Thyroid gland (tissue), 4 donors: ENCODE measurements around the gene ETV1. TPM values are rescaled to one million over a fixed set of nuclear protein-coding genes. Genes with fewer than 3 reads are reported as not detected.

Experiments used
- DNase-seq, 2 donors: peaks; one replicate each; pipeline ENCODE4 v3.0.0-alpha.2; 2019
- H3K27ac ChIP-seq, 3 donors: fragments of 200-600 bp; sonication (generic); 1 replicate in 2 of 3; 2 replicates in 1 of 3; pipeline ENCODE4 v1.5.1; 2016 to 2019; ENCODE audit warnings: mild to moderate bottlenecking in 1 of 3, moderate library complexity in 1 of 3
- H3K27me3 ChIP-seq: fragments of 200-600 bp; sonication (generic); one replicate; pipeline ENCODE4 v1.5.1; 2019
- H3K36me3 ChIP-seq, 2 donors: fragments of 200-600 bp; sonication (generic); one replicate each; pipeline ENCODE4 v1.5.1; 2016 to 2019
- H3K4me1 ChIP-seq, 2 donors: fragments of 200-600 bp; sonication (generic); one replicate each; pipeline ENCODE4 v1.5.1; 2017 to 2019
- H3K4me3 ChIP-seq, 3 donors: fragments of 200-600 bp; sonication (generic); replicated peaks in 1 of 3; 1 replicate in 2 of 3; 2 replicates in 1 of 3; pipeline ENCODE4 v1.5.1; 2016; ENCODE audit warnings: mild to moderate bottlenecking in 1 of 3
- H3K9me3 ChIP-seq: fragments of 200-600 bp; sonication (generic); one replicate; pipeline ENCODE4 v1.5.1; 2017
- POLR2A ChIP-seq, 2 donors: fragments of 450-650 bp; IDR thresholded peaks; one replicate each; pipeline ENCODE4 v1.6.1; 2017; ENCODE audit warnings: antibody characterized with exemption in 2 of 2, mild to moderate bottlenecking in 2 of 2, moderate library complexity in 1 of 2
- WGBS, 2 donors: methylation state at CpG; one replicate each; pipeline ENCODE4 v1.1.5; 2017; 5-methylcytosine and 5-hydroxymethylcytosine counted together
- intact Hi-C: fragments of 100-400 bp; cut with DNase I; formaldehyde crosslinking; loops from one replicate; pipeline ENCODE4 v1.15.1; 2023
- total RNA-seq, 4 donors: library from RNA; depleted of rRNA; stranded (reverse); fragments of >200 nt; gene quantifications; one replicate each; pipeline ENCODE4 v1.2.3, GENCODE V29; 2016
- TF ChIP-seq, protein P1 (sequence below), 6 experiments: fragments of 200-600 bp in 3 of 6; fragments of 450-650 bp in 3 of 6; sonication (generic) in 3 of 6; IDR thresholded peaks; one replicate each; pipeline ENCODE4 v1.5.1; 2016 to 2019; ENCODE audit warnings: antibody characterized with exemption in 6 of 6, mild to moderate bottlenecking in 2 of 6, inconsistent platforms in 1 of 6, moderate library complexity in 1 of 6

Gene ETV1
- 10 to 100 TPM in 1 of 4 donors, 1 to 10 TPM in 3; 5.9 to 18.6 (median 9.4) TPM for total RNA-seq

- peaks cover 0 to 5% of the 10 kb centered on the region in 2 donors for H3K4me1 ChIP-seq
- peak within 1 kb of the TSS; percentile 80 to 87 (median 81) for H3K27ac ChIP-seq
- WGBS, 2 donors = 1% methylated on average over 33 to 35 of the region's 38 CpGs
- peak in 1 of 2 donors; percentile 51 for TF ChIP-seq POLR2A (IDR thresholded peaks at IDR 0.05)
- TF ChIP-seq, protein P1, sequence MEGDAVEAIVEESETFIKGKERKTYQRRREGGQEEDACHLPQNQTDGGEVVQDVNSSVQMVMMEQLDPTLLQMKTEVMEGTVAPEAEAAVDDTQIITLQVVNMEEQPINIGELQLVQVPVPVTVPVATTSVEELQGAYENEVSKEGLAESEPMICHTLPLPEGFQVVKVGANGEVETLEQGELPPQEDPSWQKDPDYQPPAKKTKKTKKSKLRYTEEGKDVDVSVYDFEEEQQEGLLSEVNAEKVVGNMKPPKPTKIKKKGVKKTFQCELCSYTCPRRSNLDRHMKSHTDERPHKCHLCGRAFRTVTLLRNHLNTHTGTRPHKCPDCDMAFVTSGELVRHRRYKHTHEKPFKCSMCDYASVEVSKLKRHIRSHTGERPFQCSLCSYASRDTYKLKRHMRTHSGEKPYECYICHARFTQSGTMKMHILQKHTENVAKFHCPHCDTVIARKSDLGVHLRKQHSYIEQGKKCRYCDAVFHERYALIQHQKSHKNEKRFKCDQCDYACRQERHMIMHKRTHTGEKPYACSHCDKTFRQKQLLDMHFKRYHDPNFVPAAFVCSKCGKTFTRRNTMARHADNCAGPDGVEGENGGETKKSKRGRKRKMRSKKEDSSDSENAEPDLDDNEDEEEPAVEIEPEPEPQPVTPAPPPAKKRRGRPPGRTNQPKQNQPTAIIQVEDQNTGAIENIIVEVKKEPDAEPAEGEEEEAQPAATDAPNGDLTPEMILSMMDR (IDR thresholded peaks at IDR 0.05) = peak in 3 of 6 experiments; percentile 21 to 43 (median 30)
- peak within 1 kb of the TSS; percentile 56 to 89 (median 62) for H3K4me3 ChIP-seq
- no peaks in the 10 kb centered on the region for H3K9me3 ChIP-seq
- no peaks in the 10 kb centered on the region for H3K27me3 ChIP-seq
- DNase-seq = peak; percentile 61 to 72
- no peaks in the 10 kb centered on the region for H3K36me3 ChIP-seq
- intact Hi-C loops = no loop called here
Measured at GRCh38 chr7:13989126-13989948, at the start of gene ETV1. Gene ETV1 (minus strand): TSS chr7:13989666. CDS start chr7:13989052, 614 bp downstream.

DNA sequence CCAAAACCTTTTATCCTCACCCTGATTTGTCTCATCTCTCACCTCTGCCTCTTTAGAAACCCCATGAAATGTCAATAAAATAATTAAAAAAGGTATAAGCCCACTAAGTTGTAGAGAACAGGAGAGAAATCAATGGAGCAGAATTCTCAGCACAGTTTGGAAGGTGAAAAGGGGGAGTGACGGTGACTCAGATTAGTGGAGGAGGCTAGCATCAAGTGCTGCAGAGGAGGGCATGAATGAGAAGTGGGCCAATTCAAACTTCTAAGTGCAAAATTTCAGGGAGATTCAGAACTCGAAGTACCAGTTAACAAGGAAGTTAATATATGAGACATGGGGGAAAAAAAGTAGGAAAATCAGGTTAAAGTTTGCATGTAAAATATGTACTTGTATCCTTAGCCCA is 34.9 kb upstream of the ETV1 start:
- Histone ChIP-seq H3K4me1 (no peaks in the 10 kb centered on the region), H3K27ac (no peak overlapping the region), H3K27me3 (no peaks in the 10 kb centered on the region), H3K9me3 (no peaks in the 10 kb centered on the region), H3K36me3 (no peaks in the 10 kb centered on the region), H3K4me3 (no peak overlapping the region)
- intact Hi-C loops = no loop called here
- no peak for DNase-seq
- WGBS, 2 donors = 50 to 61% methylated on average over 2 of the region's 2 CpGs
- TF ChIP-seq POLR2A (IDR thresholded peaks at IDR 0.05) = no peak
- TF ChIP-seq, protein P1 (IDR thresholded peaks at IDR 0.05) = no peak

DNA sequence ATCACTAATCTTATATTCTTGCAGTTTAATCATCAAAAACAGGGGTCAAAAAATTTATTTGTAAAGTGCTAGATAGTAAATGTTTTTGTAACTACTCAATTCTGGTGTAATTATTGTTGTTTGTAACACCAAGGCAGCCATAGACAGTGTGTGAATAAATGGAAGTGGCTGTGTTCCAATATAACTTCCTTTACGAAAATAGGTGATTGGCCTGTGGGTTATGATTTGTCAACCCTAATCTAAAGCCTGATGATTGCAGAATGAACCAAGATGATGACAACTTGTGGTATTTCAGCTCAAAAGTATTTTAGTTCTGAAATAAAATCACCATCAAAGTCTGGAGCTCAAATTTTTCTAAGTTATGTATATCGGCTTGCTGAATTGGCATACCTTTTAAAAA is 34.4 kb upstream of the ETV1 start:
- TF ChIP-seq, protein P1 (IDR thresholded peaks at IDR 0.05) = no peak
- TF ChIP-seq POLR2A (IDR thresholded peaks at IDR 0.05) = no peak
- H3K27ac ChIP-seq = no peak overlapping the region
- WGBS, 2 donors = 88 to 89% methylated on average over 2 of the region's 2 CpGs
- H3K4me1 ChIP-seq = no peaks in the 10 kb centered on the region
- no peak overlapping the region for H3K4me3 ChIP-seq
- intact Hi-C loops = no loop called here
- no peak for DNase-seq
- H3K9me3 ChIP-seq = no peaks in the 10 kb centered on the region
- no peaks in the 10 kb centered on the region for H3K36me3 ChIP-seq
- no peaks in the 10 kb centered on the region for H3K27me3 ChIP-seq

DNA sequence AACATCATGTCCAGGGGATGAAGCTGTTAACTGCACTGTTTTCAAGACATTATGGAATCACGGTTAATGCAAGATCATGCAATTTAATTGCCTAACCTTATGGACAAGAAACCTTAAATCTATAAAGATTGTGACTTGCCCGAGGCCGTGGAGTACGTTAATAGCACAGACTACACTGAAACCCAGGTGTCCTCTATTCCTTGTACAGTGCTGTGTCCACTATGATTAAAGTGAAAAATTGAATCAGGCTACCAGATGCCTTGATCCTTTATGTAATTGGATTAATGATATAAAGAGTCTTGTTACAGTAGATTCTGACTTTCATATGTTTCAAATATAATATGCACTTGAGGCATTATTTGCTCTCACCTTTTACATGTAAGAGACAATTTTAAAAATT is 33.9 kb upstream of the ETV1 start:
- H3K9me3 ChIP-seq = no peaks in the 10 kb centered on the region
- TF ChIP-seq, protein P1 (IDR thresholded peaks at IDR 0.05) = no peak
- no peak for TF ChIP-seq POLR2A (IDR thresholded peaks at IDR 0.05)
- WGBS, 2 donors = 86 to 88% methylated on average over 4 of the region's 4 CpGs
- no peak for DNase-seq
- no peak overlapping the region for H3K27ac ChIP-seq
- H3K36me3 ChIP-seq = no peaks in the 10 kb centered on the region
- H3K27me3 ChIP-seq = no peaks in the 10 kb centered on the region
- H3K4me1 ChIP-seq = no peaks in the 10 kb centered on the region
- intact Hi-C loops = no loop called here
- no peak overlapping the region for H3K4me3 ChIP-seq

DNA sequence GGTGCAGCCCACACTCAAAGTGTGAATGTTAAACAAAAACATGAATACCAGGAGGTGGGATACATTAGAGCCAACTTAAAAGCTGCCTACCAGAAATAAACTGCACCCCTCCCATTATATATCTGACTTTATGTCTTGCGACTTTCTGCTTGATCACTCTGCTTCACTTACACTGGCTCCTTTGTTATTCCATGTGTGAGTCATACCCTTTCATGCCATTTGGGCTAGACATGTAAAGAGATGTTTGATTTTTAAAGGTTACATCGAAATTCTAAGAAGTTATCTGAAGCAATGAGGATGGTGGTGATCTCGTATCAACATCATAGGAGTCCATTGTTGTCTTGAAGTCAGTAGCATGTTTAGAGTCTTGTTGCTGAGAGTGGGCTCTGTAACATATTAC is 31.6 kb upstream of the ETV1 start:
- Histone ChIP-seq H3K4me3 (no peak overlapping the region), H3K9me3 (no peaks in the 10 kb centered on the region), H3K27me3 (no peaks in the 10 kb centered on the region), H3K4me1 (no peaks in the 10 kb centered on the region), H3K36me3 (no peaks in the 10 kb centered on the region), H3K27ac (no peak overlapping the region)
- intact Hi-C loops = no loop called here
- no peak for TF ChIP-seq POLR2A (IDR thresholded peaks at IDR 0.05)
- TF ChIP-seq, protein P1 (IDR thresholded peaks at IDR 0.05) = no peak
- no peak for DNase-seq
- WGBS, 2 donors = 92 to 94% methylated on average over 3 of the region's 3 CpGs
